GM12878 (cell line): ENCODE measurements around the gene MAIP1. TPM values are rescaled to one million over a fixed set of nuclear protein-coding genes. Genes with fewer than 3 reads are reported as not detected.

Source experiments
- ATAC-seq: fragments of 200-7000 bp; cut with Tn5 transposase; 3 replicates; pipeline ENCODE4 v1.9.1; 2020; ENCODE audit warnings: mild to moderate bottlenecking, moderate library complexity
- BruUV-seq: library from RNA; stranded (reverse); fragments of 400-500 nt; replicated peaks from 2 replicates; lab custom pipeline; 2021; lab: Mats Ljungman, UMichigan
- CTCF ChIA-PET: fragments of 300-600 bp; sonication (Branson Sonifier 250); formaldehyde crosslinking; extraction: SDS; loops from one replicate; lab custom pipeline; 2021; ENCODE audit warnings: inconsistent platforms; lab: Yijun Ruan, JAX
- POLR2A ChIA-PET: fragments of 350-600 bp; formaldehyde crosslinking; extraction: SDS; loops from one replicate; lab custom pipeline; 2021; ENCODE audit warnings: inconsistent platforms; lab: Charles Lee
- RAD21 ChIA-PET: fragments of 300-600 bp; sonication (Branson Sonifier 250); formaldehyde crosslinking; loops from one replicate; lab custom pipeline; 2023; ENCODE audit warnings: antibody characterized with exemption; ENCODE audit not compliant: unreplicated experiment; lab: Charles Lee
- SMC1A ChIA-PET: fragments of 300-600 bp; sonication (Branson Sonifier 250); formaldehyde crosslinking; loops from one replicate; lab custom pipeline; 2023; ENCODE audit not compliant: unreplicated experiment, uncharacterized antibody; lab: Charles Lee
- DNase-seq: peaks from one replicate; pipeline ENCODE4 v3.0.0-alpha.2; 2011; ENCODE audit warnings: low read depth, low spot score
- FAIRE-seq: peaks from 3 replicates; lab custom pipeline; 2011; peaks lifted over from hg19 to GRCh38; lab: Jason Lieb, UNC
- H2AFZ ChIP-seq: 2 replicates; pipeline ENCODE4 v1.6.0; 2011; ENCODE audit warnings: low read depth, low read length, control low read depth; ENCODE audit not compliant: control insufficient read depth
- H3K27ac ChIP-seq: 2 replicates; pipeline ENCODE4 v1.5.1; 2011; ENCODE audit warnings: control low read depth; ENCODE audit not compliant: control insufficient read depth, insufficient read depth
- H3K27me3 ChIP-seq, 2 experiments: replicated peaks in 1 of 2; 2 replicates each; pipeline versions ENCODE4 v1.6.0 to v1.6.1; 2011; ENCODE audit warnings: low read length in 1 of 2; ENCODE audit not compliant: control insufficient read depth in 2 of 2, insufficient read depth in 2 of 2
- H3K36me3 ChIP-seq, 2 experiments: 2 replicates each; pipeline ENCODE4 v1.5.1; 2011; ENCODE audit warnings: low read length in 1 of 2; ENCODE audit not compliant: control insufficient read depth in 2 of 2, insufficient read depth in 2 of 2
- H3K4me1 ChIP-seq: 2 replicates; pipeline ENCODE4 v1.6.1; 2011; ENCODE audit warnings: mild to moderate bottlenecking, low read length, moderate library complexity, mixed read lengths; ENCODE audit not compliant: control insufficient read depth, insufficient read depth
- H3K4me2 ChIP-seq: 2 replicates; pipeline ENCODE4 v1.6.0; 2011; ENCODE audit warnings: control low read depth; ENCODE audit not compliant: control insufficient read depth, insufficient read depth
- H3K4me3 ChIP-seq: fragments of 200-600 bp; sonication (generic); 2 replicates; pipeline ENCODE4 v1.5.1; 2016
- H3K79me2 ChIP-seq: 2 replicates; pipeline ENCODE4 v1.6.0; 2011; ENCODE audit warnings: low read length; ENCODE audit not compliant: control insufficient read depth, insufficient read depth
- H3K9ac ChIP-seq: 2 replicates; pipeline ENCODE4 v1.8.0; 2011; ENCODE audit warnings: low read length, control low read depth, mixed read lengths; ENCODE audit not compliant: control insufficient read depth, insufficient read depth
- H3K9me3 ChIP-seq: replicated peaks from 3 replicates; pipeline ENCODE4 v1.5.1; 2011; ENCODE audit warnings: mild to moderate bottlenecking, low read length; ENCODE audit not compliant: control insufficient read depth, insufficient read depth
- H4K20me1 ChIP-seq: 2 replicates; pipeline ENCODE4 v1.6.0; 2011; ENCODE audit not compliant: control insufficient read depth, insufficient read depth
- BCL11A ChIP-seq: IDR thresholded peaks from 2 replicates; pipeline ENCODE4 v1.6.1; 2011; ENCODE audit warnings: low read depth, low read length
- HDAC2 ChIP-seq: fragments of 200-600 bp; sonication (generic); IDR thresholded peaks from 2 replicates; pipeline ENCODE4 v1.6.1; 2017
- MLLT1 ChIP-seq: fragments of 450-650 bp; IDR thresholded peaks from 2 replicates; pipeline ENCODE4 v1.6.1; 2016; ENCODE audit warnings: mild to moderate bottlenecking
- MTA2 ChIP-seq: fragments of 450-650 bp; IDR thresholded peaks from 2 replicates; pipeline ENCODE4 v1.6.1; 2016; ENCODE audit warnings: low read depth, mild to moderate bottlenecking, moderate library complexity
- NFXL1 ChIP-seq: fragments of 450-650 bp; IDR thresholded peaks from 2 replicates; pipeline ENCODE4 v1.6.1; 2017; ENCODE audit warnings: antibody characterized with exemption, mild to moderate bottlenecking, borderline replicate concordance
- NR2F1 ChIP-seq: fragments of 450-650 bp; conservative IDR thresholded peaks from 2 replicates; pipeline ENCODE4 v1.6.1; 2017; ENCODE audit warnings: mild to moderate bottlenecking
- PML ChIP-seq: IDR thresholded peaks from 2 replicates; pipeline ENCODE4 v1.6.1; 2012; ENCODE audit warnings: low read length, inconsistent platforms
- RUNX3 ChIP-seq: IDR thresholded peaks from 2 replicates; pipeline ENCODE4 v1.6.1; 2012; ENCODE audit warnings: low read length, inconsistent platforms
- TBL1XR1 ChIP-seq: IDR thresholded peaks from 2 replicates; pipeline ENCODE4 v1.6.1; 2012; ENCODE audit warnings: low read depth, low read length, improper control_type of control experiment
- YBX1 ChIP-seq: fragments of 450-650 bp; IDR thresholded peaks from 2 replicates; pipeline ENCODE4 v1.6.1; 2016; ENCODE audit warnings: antibody characterized with exemption
- ZBTB11 ChIP-seq: fragments of 450-650 bp; formaldehyde crosslinking; IDR thresholded peaks from 2 replicates; pipeline ENCODE4 v1.5.0; 2022; ENCODE audit warnings: mild to moderate bottlenecking, missing genetic modification characterization
- ZNF274 ChIP-seq: IDR thresholded peaks from one replicate; pipeline ENCODE4 v1.8.0; 2011; ENCODE audit not compliant: insufficient read length, insufficient read depth
- WGBS: methylation state at CpG from one replicate; pipeline ENCODE4 v1.1.6; 2016; ENCODE audit warnings: low lambda C conversion rate; ENCODE audit not compliant: insufficient replicate concordance, insufficient coverage; ENCODE audit errors: missing lambda C conversion rate; 5-methylcytosine and 5-hydroxymethylcytosine counted together
- in situ Hi-C: fragments of 300-500 bp; cut with MboI; formaldehyde crosslinking; loops from 9 replicates; pipeline ENCODE4 v1.14.3; 2018; ENCODE audit warnings: mixed read lengths
- intact Hi-C: fragments of 100-400 bp; cut with micrococcal nuclease; formaldehyde crosslinking; loops from one replicate; pipeline ENCODE4 v1.14.2; 2022; ENCODE audit not compliant: unreplicated experiment
- polyA plus RNA-seq, 11 experiments: library from polyadenylated mRNA; depleted of rRNA in 4 of 11; unstranded in 6 of 11; stranded (reverse) in 5 of 11; fragments of >200 nt; fragmentation: Nextera tagmentation in 4 of 11; fragmentation: Illumina TruSeq in 1 of 11; extraction: Ambion mirVana in 4 of 11; extraction: Trizol in 1 of 11; gene quantifications; 1 replicate in 1 of 11; 2 replicates in 10 of 11; pipeline versions ENCODE4 v1.2.1 to v1.2.3, GENCODE V29; 2011 to 2016; ENCODE audit warnings: inconsistent platforms in 2 of 11, missing spikeins in 2 of 11, low read depth in 1 of 11
- total RNA-seq, 4 experiments: library from RNA; depleted of rRNA in 3 of 4; stranded (reverse); fragments of >200 nt in 3 of 4; fragmentation: Illumina TruSeq in 1 of 4; extraction: Trizol in 1 of 4; gene quantifications; 2 replicates each; pipeline versions ENCODE4 v1.2.1 to v1.2.3, GENCODE V29; 2013 to 2021
- TF ChIP-seq, protein P1 (sequence below): fragments of 450-650 bp; IDR thresholded peaks from 2 replicates; pipeline ENCODE4 v1.6.1; 2014; ENCODE audit warnings: mild to moderate bottlenecking
- TF ChIP-seq, protein P2 (sequence below): IDR thresholded peaks from 2 replicates; pipeline ENCODE4 v1.6.1; 2011; ENCODE audit warnings: mild to moderate bottlenecking, low read depth, low read length, moderate library complexity; ENCODE audit not compliant: insufficient replicate concordance
- TF ChIP-seq, protein P3 (sequence below): IDR thresholded peaks from 2 replicates; pipeline ENCODE4 v1.6.1; 2011; ENCODE audit warnings: borderline replicate concordance, low read depth, mild to moderate bottlenecking, moderate library complexity, low read length; ENCODE audit not compliant: insufficient read depth, poor library complexity, severe bottlenecking

The MAIP1 gene
- total and polyA plus RNA-seq, 10 of the 15 experiments (the other 5 are each of a cell fraction or from before 2014, with no cell fraction given), result 5.4 to 41.4 (median 25.4) TPM

DNA sequence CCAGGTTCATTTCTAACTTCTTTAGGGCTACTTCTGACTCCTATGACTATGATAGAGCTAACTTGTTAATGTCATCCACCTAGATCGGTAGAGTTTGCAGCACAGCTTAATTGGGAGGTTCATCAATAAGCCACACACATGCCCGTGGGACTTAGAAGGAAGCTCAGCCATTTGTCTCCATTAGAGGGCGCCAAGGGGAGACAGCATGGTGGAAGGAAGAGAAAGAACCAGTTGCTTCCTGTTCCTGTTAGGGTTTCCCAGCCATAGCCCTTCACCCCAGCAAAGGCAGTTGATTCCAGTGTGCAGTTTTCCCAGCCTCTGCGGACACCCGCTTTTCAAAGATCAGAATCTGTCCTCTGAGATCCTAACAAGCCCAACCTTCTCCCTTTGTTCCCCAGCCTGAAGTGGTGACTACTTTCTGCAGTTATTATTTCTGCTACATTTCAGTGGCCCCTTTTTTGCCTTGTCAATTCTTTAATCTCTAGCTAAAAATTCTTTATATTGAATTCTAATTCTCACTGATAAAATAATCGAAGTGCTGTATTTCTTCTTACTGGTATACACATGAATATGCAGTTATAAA lies 30.3 kb downstream of the MAIP1 start (continued):
- TF ChIP-seq RUNX3, result no peak

DNA sequence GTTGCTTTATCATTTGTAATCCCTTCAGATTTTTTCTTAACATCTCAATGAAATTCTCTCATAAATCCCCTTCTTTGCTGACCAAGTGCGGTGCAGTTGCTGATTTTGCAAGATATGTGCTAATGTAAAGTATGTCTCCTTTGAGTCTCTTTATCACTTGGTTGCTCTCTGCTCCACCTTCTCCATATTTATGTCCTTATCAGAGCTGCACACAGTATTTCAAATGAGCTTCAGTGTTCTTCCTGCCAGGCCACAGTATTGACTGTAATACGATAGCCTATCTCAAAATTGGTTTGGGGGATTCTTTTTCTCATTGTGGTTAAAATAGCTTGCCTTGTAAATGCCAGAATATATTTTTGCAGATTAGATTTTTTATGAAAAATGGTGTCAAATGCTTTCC lies 32.2 kb downstream of the MAIP1 start:
- no peak overlapping the region for H3K27ac ChIP-seq
- POLR2A ChIA-PET, result no interaction called here
- intact Hi-C loops (no loop called here), in situ Hi-C loops (no loop called here)
- H3K9ac ChIP-seq, result no peak overlapping the region
- CTCF ChIA-PET, result interaction anchor here (7.3 kb wide), 1 partner anchor 495 kb away, joined by 97 read pairs; no protein-coding TSS in a partner anchor
- DNase-seq, result no peak
- no peaks in the 10 kb centered on the region for H3K79me2 ChIP-seq
- H3K9me3 ChIP-seq, result no peaks in the 10 kb centered on the region
- H4K20me1 ChIP-seq, result no peaks in the 10 kb centered on the region
- no peak for FAIRE-seq
- RAD21 ChIA-PET, result interaction anchor here (1.1 kb wide), 1 partner anchor 484 kb away, joined by 3 read pairs; no protein-coding TSS in a partner anchor
- BruUV-seq, result no TSS peak
- no peak for ATAC-seq
- no peaks in the 10 kb centered on the region for H3K36me3 ChIP-seq
- no peak overlapping the region for H2AFZ ChIP-seq
- no peaks in the 10 kb centered on the region for H3K27me3 ChIP-seq
- no peak overlapping the region for H3K4me2 ChIP-seq
- H3K4me3 ChIP-seq, result no peak overlapping the region
- no peaks in the 10 kb centered on the region for H3K4me1 ChIP-seq
- SMC1A ChIA-PET, result interaction anchor here (0.6 to 3.7 kb wide), 2 partner anchors 483 to 495 kb away, joined by 3 to 30 read pairs; no protein-coding TSS in a partner anchor
- WGBS, result 78% methylated on average over 2 of the region's 2 CpGs
- TF ChIP-seq NFXL1 (no peak), YBX1 (no peak), BCL11A (no peak), ZBTB11 (CRISPR knock-in tag) (no peak), ZNF274 (no peak), HDAC2 (no peak), TBL1XR1 (no peak), NR2F1 (no peak), MLLT1 (no peak), PML (no peak), MTA2 (no peak)
- TF ChIP-seq, protein P1, sequence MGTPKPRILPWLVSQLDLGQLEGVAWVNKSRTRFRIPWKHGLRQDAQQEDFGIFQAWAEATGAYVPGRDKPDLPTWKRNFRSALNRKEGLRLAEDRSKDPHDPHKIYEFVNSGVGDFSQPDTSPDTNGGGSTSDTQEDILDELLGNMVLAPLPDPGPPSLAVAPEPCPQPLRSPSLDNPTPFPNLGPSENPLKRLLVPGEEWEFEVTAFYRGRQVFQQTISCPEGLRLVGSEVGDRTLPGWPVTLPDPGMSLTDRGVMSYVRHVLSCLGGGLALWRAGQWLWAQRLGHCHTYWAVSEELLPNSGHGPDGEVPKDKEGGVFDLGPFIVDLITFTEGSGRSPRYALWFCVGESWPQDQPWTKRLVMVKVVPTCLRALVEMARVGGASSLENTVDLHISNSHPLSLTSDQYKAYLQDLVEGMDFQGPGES, result no peak
- TF ChIP-seq, protein P2, sequence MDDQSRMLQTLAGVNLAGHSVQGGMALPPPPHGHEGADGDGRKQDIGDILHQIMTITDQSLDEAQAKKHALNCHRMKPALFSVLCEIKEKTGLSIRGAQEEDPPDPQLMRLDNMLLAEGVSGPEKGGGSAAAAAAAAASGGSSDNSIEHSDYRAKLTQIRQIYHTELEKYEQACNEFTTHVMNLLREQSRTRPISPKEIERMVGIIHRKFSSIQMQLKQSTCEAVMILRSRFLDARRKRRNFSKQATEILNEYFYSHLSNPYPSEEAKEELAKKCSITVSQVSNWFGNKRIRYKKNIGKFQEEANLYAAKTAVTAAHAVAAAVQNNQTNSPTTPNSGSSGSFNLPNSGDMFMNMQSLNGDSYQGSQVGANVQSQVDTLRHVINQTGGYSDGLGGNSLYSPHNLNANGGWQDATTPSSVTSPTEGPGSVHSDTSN, result no peak
- TF ChIP-seq, protein P3, sequence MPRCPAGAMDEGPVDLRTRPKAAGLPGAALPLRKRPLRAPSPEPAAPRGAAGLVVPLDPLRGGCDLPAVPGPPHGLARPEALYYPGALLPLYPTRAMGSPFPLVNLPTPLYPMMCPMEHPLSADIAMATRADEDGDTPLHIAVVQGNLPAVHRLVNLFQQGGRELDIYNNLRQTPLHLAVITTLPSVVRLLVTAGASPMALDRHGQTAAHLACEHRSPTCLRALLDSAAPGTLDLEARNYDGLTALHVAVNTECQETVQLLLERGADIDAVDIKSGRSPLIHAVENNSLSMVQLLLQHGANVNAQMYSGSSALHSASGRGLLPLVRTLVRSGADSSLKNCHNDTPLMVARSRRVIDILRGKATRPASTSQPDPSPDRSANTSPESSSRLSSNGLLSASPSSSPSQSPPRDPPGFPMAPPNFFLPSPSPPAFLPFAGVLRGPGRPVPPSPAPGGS, result no peak
